ENCODE data around the gene PER2.

The PER2 gene

DNA sequence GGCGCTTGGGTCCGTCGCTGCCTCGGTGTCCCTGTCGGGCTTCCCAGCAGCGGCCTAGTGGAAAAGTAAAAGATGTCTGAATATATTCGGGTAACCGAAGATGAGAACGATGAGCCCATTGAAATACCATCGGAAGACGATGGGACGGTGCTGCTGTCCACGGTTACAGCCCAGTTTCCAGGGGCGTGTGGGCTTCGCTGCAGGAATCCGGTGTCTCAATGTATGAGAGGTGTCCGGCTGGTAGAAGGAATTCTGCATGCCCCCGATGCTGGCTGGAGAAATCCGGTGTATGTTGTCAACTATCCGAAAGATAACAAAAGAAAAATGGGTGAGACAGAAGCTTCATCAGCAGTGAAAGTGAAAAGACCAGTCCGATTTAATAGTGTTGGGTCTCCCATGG is 56.6 kb downstream of the PER2 start:
- Mint-ChIP-seq H3K9me3 (no peaks in the 10 kb centered on the region), H3K27me3 (ENCODE audit: low read depth) (peaks cover 49% of the 10 kb centered on the region), H3K36me3 (ENCODE audit: low read depth) (peaks cover 5% of the 10 kb centered on the region), H3K4me3 (peak overlapping the region; percentile 86 to 89 (median 88)), H3K4me1 (peaks cover 37% of the 10 kb centered on the region), H3K27ac (no peak overlapping the region)
- TF ChIP-seq, protein P1, sequence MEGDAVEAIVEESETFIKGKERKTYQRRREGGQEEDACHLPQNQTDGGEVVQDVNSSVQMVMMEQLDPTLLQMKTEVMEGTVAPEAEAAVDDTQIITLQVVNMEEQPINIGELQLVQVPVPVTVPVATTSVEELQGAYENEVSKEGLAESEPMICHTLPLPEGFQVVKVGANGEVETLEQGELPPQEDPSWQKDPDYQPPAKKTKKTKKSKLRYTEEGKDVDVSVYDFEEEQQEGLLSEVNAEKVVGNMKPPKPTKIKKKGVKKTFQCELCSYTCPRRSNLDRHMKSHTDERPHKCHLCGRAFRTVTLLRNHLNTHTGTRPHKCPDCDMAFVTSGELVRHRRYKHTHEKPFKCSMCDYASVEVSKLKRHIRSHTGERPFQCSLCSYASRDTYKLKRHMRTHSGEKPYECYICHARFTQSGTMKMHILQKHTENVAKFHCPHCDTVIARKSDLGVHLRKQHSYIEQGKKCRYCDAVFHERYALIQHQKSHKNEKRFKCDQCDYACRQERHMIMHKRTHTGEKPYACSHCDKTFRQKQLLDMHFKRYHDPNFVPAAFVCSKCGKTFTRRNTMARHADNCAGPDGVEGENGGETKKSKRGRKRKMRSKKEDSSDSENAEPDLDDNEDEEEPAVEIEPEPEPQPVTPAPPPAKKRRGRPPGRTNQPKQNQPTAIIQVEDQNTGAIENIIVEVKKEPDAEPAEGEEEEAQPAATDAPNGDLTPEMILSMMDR (IDR thresholded peaks at IDR 0.05; ENCODE audit: unreplicated experiment in 3 of 3), result no peak

DNA sequence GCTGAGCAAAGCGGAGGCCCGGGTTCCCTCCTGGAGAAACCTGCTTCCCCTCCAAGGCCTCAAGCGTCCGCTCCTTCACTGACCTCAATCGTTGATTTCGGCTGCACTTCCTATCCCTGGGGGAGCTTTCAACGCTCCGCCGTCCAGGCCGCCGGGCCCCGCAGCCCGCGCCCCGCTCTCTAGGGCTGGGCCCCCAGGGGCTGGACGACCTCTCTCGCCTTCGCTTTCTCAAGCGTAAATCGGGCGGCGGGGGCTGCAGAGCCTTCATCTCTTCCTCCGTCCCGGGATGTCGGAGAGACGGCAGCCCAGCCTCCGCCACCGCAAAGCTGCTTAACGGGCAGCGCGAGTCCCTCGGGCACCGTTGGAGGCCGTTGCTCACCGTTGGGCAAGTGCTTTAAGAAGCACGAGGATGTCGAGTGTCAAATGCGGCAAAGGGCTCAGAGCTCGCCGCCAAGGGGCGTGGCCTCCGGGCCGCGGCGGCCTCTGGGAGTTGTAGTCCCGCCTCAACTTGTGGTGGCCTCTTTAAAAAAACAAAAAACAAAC is 57.1 kb downstream of the PER2 start:
- TF ChIP-seq, protein P1 (IDR thresholded peaks at IDR 0.05; ENCODE audit: unreplicated experiment in 3 of 3), result no peak
- H3K9me3 Mint-ChIP-seq, result no peaks in the 10 kb centered on the region
- peaks cover 44% of the 10 kb centered on the region for H3K27me3 Mint-ChIP-seq (ENCODE audit: low read depth)
- peak overlapping the region; percentile 86 to 89 (median 88) for H3K4me3 Mint-ChIP-seq
- peaks cover 40% of the 10 kb centered on the region for H3K4me1 Mint-ChIP-seq
- peaks cover 8% of the 10 kb centered on the region for H3K36me3 Mint-ChIP-seq (ENCODE audit: low read depth)
- H3K27ac Mint-ChIP-seq, result no peak overlapping the region

DNA sequence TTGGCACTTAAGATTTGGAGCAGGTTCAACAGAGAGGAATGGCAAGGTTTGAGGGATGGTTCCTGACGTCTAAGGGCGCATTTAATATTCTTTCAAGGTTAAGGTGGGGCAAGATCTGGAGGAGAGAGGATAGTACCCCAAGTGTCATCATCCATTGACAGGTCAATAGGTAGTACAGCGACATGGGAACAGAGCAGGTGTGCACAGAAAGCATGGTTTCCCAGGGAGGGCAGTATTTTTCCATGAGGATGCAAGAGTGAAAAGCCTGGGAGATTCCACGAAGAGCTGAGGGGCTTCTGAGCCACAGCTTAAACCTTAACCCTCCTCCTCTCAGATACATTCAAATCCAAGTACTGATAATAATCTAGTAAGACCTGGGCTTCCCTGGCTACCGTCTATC is 57.7 kb downstream of the PER2 start:
- Mint-ChIP-seq H3K4me3 (peak overlapping the region; percentile 81 to 89 (median 86)), H3K9me3 (no peaks in the 10 kb centered on the region), H3K27ac (peak overlapping the region in 1 of 3 experiments; percentile 8), H3K4me1 (peaks cover 42% of the 10 kb centered on the region), H3K36me3 (ENCODE audit: low read depth) (peaks cover 8% of the 10 kb centered on the region), H3K27me3 (ENCODE audit: low read depth) (peaks cover 37% of the 10 kb centered on the region)
- TF ChIP-seq, protein P1 (IDR thresholded peaks at IDR 0.05; ENCODE audit: unreplicated experiment in 3 of 3), result no peak

DNA sequence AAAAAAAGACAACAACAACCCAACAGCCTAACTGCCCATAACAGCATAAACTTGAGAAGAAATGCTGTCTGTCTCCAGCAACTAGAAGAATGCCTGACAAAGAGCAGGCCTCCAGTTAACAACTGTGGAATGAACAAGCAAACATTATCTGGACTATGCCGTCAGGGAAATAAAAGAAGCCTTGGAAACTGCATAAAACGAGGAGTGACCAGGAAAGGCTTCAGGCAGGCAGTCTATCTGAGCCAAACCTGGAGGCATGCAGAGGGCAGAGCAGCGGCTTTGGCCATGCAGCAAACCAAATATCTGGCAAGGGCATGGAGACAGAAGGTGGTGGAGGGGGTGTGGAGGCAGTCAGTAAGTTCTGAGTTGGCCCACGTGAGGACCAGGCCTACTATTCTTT is 59.7 kb downstream of the PER2 start:
- H3K27ac Mint-ChIP-seq, result peak overlapping the region in 2 of 3 experiments; percentile 33 to 42
- peaks cover 8% of the 10 kb centered on the region for H3K36me3 Mint-ChIP-seq (ENCODE audit: low read depth)
- H3K9me3 Mint-ChIP-seq, result no peaks in the 10 kb centered on the region
- H3K27me3 Mint-ChIP-seq (ENCODE audit: low read depth), result peaks cover 32% of the 10 kb centered on the region
- peaks cover 47% of the 10 kb centered on the region for H3K4me1 Mint-ChIP-seq
- TF ChIP-seq, protein P1 (IDR thresholded peaks at IDR 0.05; ENCODE audit: unreplicated experiment in 3 of 3), result no peak
- peak overlapping the region in 2 of 3 experiments; percentile 81 to 89 for H3K4me3 Mint-ChIP-seq

DNA sequence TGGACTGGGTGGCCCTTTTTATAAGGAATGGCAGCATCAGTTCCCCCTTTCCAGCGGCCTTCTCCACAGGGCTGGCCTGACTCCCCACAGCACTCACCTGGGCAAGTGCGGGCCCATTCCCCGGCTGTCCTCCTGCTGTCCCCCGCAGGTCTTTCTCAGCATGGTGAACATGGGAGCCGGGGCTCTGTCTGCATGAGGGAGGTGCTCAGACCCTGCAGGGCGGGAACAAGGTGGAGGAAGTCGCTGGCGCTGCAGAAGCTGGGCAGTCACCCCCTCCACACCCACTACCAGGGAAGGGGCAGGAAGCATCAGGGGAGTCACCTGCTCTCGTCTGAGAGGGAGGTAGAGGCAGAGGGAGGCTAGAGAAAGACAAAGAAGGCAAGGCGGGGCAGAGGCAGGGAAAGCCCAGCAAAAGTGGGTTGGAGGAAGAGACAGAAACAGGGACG is 60.8 kb downstream of the PER2 start:
- peaks cover 47% of the 10 kb centered on the region for H3K4me1 Mint-ChIP-seq
- H3K9me3 Mint-ChIP-seq, result no peaks in the 10 kb centered on the region
- peaks cover 29% of the 10 kb centered on the region for H3K27me3 Mint-ChIP-seq (ENCODE audit: low read depth)
- H3K4me3 Mint-ChIP-seq, result peak overlapping the region in 1 of 3 experiments; percentile 30
- peak overlapping the region in 1 of 3 experiments; percentile 16 for H3K27ac Mint-ChIP-seq
- H3K36me3 Mint-ChIP-seq (ENCODE audit: low read depth), result peaks cover 8% of the 10 kb centered on the region
- TF ChIP-seq, protein P1 (IDR thresholded peaks at IDR 0.05; ENCODE audit: unreplicated experiment in 3 of 3), result no peak

All from nephron (organoid).